K562 (cell line): ENCODE data around the gene AMH. TPM values are rescaled to one million over a fixed set of nuclear protein-coding genes. Genes with fewer than 3 reads are reported as not detected.

ENCODE experiments used
- DPF2 ChIP-seq: fragments of 450-650 bp; IDR thresholded peaks from 2 replicates; pipeline ENCODE4 v1.6.1; 2016
- FUS ChIP-seq: fragments of 200-400 bp; formaldehyde crosslinking; optimal IDR thresholded peaks from 2 replicates; pipeline ENCODE3; 2017; ENCODE audit warnings: low read depth, low read length
- HES1 ChIP-seq: fragments of 450-650 bp; IDR thresholded peaks from 2 replicates; pipeline ENCODE4 v1.6.1; 2016; ENCODE audit warnings: low read depth, mild to moderate bottlenecking, moderate library complexity
- HSF4 ChIP-seq: fragments of 250-450 bp; sonication (Bioruptor Pico); IDR thresholded peaks from 2 replicates; pipeline ENCODE4 v2.1.2; 2022; ENCODE audit warnings: mild to moderate bottlenecking, moderate library complexity, borderline replicate concordance
- IRF9 ChIP-seq: fragments of 450-650 bp; IDR thresholded peaks from 2 replicates; pipeline ENCODE4 v1.6.1; 2016; ENCODE audit warnings: missing biosample characterization, missing genetic modification characterization
- KDM5B ChIP-seq: fragments of 200-600 bp; sonication (generic); IDR thresholded peaks from 2 replicates; pipeline ENCODE4 v1.6.1; 2012; ENCODE audit warnings: low read depth, mild to moderate bottlenecking, moderate library complexity, low read length, control low read depth, inconsistent platforms; ENCODE audit not compliant: insufficient replicate concordance
- NRF1 ChIP-seq, 2 experiments: fragments of 450-650 bp; IDR thresholded peaks in 1 of 2; conservative IDR thresholded peaks in 1 of 2; 2 replicates each; pipeline ENCODE4 v1.6.1; 2014; ENCODE audit warnings: mild to moderate bottlenecking in 2 of 2
- RBBP5 ChIP-seq: fragments of 200-600 bp; sonication (generic); IDR thresholded peaks from 2 replicates; pipeline ENCODE4 v1.6.1; 2012; ENCODE audit warnings: borderline replicate concordance, mild to moderate bottlenecking, low read length, control low read depth, inconsistent platforms; ENCODE audit not compliant: insufficient read depth, poor library complexity, severe bottlenecking
- SETDB1 ChIP-seq: IDR thresholded peaks from one replicate; pipeline ENCODE4 v1.6.1; 2012; ENCODE audit warnings: low read length, control low read depth, inconsistent platforms
- SMAD4 ChIP-seq: fragments of 250-450 bp; sonication (Bioruptor Pico); conservative IDR thresholded peaks from 2 replicates; pipeline ENCODE4 v1.8.0; 2021; ENCODE audit warnings: inconsistent platforms, mild to moderate bottlenecking, moderate library complexity
- ZBTB1 ChIP-seq: sonication (generic); formaldehyde crosslinking; IDR thresholded peaks from 2 replicates; pipeline ENCODE4 v1.8.1; 2023; ENCODE audit warnings: missing genetic modification reagents, low read depth, mild to moderate bottlenecking, borderline replicate concordance
- ZNF263 ChIP-seq: sonication (generic); formaldehyde crosslinking; IDR thresholded peaks from 2 replicates; pipeline ENCODE4 v1.8.0; 2022; ENCODE audit warnings: mild to moderate bottlenecking, missing genetic modification reagents, borderline replicate concordance
- ZNF280A ChIP-seq: fragments of 450-650 bp; IDR thresholded peaks from 2 replicates; pipeline ENCODE4 v1.6.1; 2018; ENCODE audit warnings: mild to moderate bottlenecking, low read depth; ENCODE audit not compliant: partially characterized antibody
- ZNF445 ChIP-seq: fragments of 250-450 bp; sonication (Bioruptor Pico); IDR thresholded peaks from 2 replicates; pipeline ENCODE4 v1.4.0; 2020; ENCODE audit warnings: low read depth, mild to moderate bottlenecking, moderate library complexity
- polyA plus RNA-seq, 8 experiments: library from polyadenylated mRNA; depleted of rRNA in 4 of 8; stranded (reverse) in 5 of 8; unstranded in 3 of 8; fragments of >200 nt; fragmentation: Nextera tagmentation in 2 of 8; fragmentation: Illumina TruSeq in 1 of 8; extraction: Ambion mirVana in 2 of 8; extraction: Trizol in 1 of 8; gene quantifications; 2 replicates each; pipeline versions ENCODE4 v1.2.1 to v1.2.3, GENCODE V29; 2011 to 2014; ENCODE audit warnings: inconsistent platforms in 1 of 8, missing spikeins in 1 of 8
- total RNA-seq, 7 experiments: library from RNA; depleted of rRNA in 6 of 7; stranded (reverse); fragments of >200 nt in 6 of 7; fragmentation: Illumina TruSeq in 2 of 7; extraction: Trizol in 2 of 7; gene quantifications; 2 replicates each; pipeline versions ENCODE4 v1.2.1 to v1.2.3, GENCODE V29; 2011 to 2021; ENCODE audit warnings: low replicate concordance in 1 of 7
- TF ChIP-seq, protein P1 (sequence below): sonication (generic); formaldehyde crosslinking; IDR thresholded peaks from 2 replicates; pipeline ENCODE4 v1.8.0; 2022; ENCODE audit warnings: mild to moderate bottlenecking, missing genetic modification reagents
- TF ChIP-seq, protein P2 (sequence below): IDR thresholded peaks from 2 replicates; pipeline ENCODE4 v1.6.1; 2012; ENCODE audit warnings: low read depth, low read length, improper control_type of control experiment, borderline replicate concordance
- TF ChIP-seq, protein P3 (sequence below): sonication (generic); formaldehyde crosslinking; IDR thresholded peaks from 2 replicates; pipeline ENCODE4 v1.8.0; 2022; ENCODE audit warnings: mild to moderate bottlenecking, missing genetic modification reagents

Gene AMH
- total and polyA plus RNA-seq, 9 of the 15 experiments (the other 6 are each of a cell fraction or from before 2014, with no cell fraction given) = 0.29 to 27.4 (median 2.6) TPM; not detected in 2

DNA sequence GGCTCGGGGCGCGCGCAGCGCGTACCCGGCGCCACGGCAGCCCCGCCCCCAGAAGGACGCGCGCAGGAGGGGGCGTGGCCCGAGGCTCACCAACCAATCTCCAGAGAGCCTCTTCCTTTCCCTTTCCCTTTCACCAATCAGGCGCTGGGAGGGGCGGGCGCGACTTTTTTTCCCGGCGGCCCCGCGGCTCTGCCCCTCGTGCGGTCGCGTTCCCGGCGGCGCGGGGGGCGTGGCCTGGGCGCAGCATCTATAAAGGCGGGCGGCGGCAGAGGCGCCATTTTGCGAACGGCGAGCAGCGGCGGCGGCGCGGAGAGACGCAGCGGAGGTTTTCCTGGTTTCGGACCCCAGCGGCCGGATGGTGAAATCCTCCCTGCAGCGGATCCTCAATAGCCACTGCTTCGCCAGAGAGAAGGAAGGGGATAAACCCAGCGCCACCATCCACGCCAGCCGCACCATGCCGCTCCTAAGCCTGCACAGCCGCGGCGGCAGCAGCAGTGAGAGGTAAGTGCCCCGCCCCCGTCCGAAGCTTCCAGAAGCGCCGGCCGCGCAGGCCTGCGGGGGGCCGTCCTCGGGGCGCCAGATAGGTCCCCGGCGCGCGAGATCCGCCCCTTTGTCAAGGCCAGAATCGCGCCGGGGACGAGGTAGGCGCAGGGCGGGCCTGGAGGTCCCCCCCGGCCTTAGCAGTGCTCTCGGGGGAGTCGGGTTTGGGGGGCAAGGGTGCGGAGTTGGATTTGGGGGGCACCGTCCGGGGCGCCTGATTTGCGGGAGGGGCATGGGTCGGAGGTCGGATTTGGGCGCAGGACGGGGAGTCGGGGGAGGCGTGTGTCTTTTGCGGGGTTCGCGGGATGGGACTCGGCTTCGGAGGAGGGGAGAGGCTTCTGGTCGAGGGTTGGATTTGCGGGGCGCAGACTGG lies 20.4 kb downstream of the AMH start (continued):
- TF ChIP-seq, protein P1, sequence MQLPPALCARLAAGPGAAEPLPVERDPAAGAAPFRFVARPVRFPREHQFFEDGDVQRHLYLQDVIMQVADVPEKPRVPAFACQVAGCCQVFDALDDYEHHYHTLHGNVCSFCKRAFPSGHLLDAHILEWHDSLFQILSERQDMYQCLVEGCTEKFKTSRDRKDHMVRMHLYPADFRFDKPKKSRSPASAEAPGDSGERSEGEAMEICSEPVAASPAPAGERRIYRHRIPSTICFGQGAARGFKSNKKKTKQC (CRISPR knock-in tag) = peak; percentile 66; the same call in 1 of the 2 replicates
- TF ChIP-seq HSF4 (CRISPR knock-in tag) (no peak), NRF1 (conservative IDR thresholded peaks at IDR 0.05 in 1 of 2, IDR thresholded peaks at IDR 0.05 in 1 of 2) (peak; percentile 86 to 88), KDM5B (peak; percentile 97), SMAD4 (CRISPR knock-in tag) (peak; percentile 69), ZNF280A (no peak), ZNF263 (CRISPR knock-in tag) (no peak; the same call in 1 of the 2 replicates), RBBP5 (peak; percentile 87), DPF2 (0 out of 2 replicates have a peak, but pooled peaks have one; percentile 17), SETDB1 (no peak), HES1 (no peak), ZNF445 (CRISPR knock-in tag) (no peak), ZBTB1 (CRISPR knock-in tag) (no peak), FUS (no peak), IRF9 (no peak)
- TF ChIP-seq, protein P2, sequence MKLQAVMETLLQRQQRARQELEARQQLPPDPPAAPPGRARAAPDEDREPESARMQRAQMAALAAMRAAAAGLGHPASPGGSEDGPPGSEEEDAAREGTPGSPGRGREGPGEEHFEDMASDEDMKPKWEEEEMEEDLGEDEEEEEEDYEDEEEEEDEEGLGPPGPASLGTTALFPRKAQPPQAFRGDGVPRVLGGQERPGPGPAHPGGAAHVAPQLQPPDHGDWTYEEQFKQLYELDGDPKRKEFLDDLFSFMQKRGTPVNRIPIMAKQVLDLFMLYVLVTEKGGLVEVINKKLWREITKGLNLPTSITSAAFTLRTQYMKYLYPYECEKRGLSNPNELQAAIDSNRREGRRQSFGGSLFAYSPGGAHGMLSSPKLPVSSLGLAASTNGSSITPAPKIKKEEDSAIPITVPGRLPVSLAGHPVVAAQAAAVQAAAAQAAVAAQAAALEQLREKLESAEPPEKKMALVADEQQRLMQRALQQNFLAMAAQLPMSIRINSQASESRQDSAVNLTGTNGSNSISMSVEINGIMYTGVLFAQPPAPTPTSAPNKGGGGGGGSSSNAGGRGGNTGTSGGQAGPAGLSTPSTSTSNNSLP = no peak
- TF ChIP-seq, protein P3, sequence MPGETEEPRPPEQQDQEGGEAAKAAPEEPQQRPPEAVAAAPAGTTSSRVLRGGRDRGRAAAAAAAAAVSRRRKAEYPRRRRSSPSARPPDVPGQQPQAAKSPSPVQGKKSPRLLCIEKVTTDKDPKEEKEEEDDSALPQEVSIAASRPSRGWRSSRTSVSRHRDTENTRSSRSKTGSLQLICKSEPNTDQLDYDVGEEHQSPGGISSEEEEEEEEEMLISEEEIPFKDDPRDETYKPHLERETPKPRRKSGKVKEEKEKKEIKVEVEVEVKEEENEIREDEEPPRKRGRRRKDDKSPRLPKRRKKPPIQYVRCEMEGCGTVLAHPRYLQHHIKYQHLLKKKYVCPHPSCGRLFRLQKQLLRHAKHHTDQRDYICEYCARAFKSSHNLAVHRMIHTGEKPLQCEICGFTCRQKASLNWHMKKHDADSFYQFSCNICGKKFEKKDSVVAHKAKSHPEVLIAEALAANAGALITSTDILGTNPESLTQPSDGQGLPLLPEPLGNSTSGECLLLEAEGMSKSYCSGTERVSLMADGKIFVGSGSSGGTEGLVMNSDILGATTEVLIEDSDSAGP (CRISPR knock-in tag) = no peak
